ENCODE data around the gene NEDD4L.

GRCh38 chr18:58402951-58403702, 359.1 kb downstream of the NEDD4L start:
- TF ChIP-seq EZH2phosphoT487 (IDR thresholded peaks at IDR 0.05; ENCODE audit: borderline replicate concordance, low read depth, low read length) = no peak
- no peak for TF ChIP-seq CTCF (conservative IDR thresholded peaks at IDR 0.05; ENCODE audit: low read length)

All from OCI-LY7 (cell line).